Measurements from ENCODE around the gene SLC7A5. TPM values are rescaled to one million over a fixed set of nuclear protein-coding genes. Genes with fewer than 3 reads are reported as not detected.

SLC7A5 gene
- total RNA-seq, 2 experiments from 2014 or later, result 140 to 283 TPM

DNA sequence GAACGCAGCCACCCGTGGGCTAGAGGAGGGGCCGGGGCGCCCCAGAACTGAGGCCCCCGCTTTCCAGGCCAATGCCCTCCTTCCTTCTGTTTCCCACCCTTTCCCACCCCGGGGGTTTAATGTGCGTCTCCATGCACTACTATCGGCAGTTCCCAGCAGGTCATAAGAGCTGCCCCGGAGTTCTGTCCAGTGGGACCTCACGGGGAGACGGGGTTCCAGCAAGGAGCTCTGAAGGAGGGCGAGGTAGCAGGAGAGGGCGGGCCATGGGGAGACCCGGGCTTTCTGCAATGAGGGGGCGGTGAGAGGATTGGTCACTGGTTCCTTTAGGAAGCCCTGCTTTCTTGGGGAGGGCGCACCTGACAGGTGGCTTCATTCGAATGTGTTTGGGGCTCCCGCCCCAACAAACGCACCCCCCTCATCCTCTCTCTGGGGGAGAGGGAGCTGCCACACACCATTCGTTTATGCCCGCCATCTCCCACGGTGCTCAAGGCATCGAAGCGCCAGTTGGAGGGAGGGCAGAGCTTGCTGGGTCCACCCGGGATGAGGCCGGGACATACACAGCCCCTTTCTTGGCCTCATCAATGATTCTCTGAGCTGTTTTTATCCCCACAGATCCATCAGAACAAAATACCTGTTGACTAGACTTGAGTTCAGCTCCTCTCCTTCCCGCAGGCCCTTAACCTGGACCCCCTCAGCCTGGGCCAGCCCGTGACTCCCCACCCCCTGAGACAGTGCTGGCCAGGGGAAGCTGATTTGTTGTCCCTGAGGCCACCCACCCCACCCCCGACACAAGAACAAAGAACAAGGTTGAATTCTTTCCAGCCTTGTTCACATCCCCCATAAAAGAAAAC lies 44.1 kb downstream of the SLC7A5 start:
- peaks cover 52% of the 10 kb centered on the region for H3K4me1 ChIP-seq (ENCODE audit: insufficient read depth, low read length, poor library complexity, severe bottlenecking)
- ChIA-PET POLR2A (interaction anchor here (0.6 kb wide), 1 partner anchor 34 kb away, joined by 3 read pairs; no protein-coding TSS in a partner anchor), CTCF (ENCODE audit: unreplicated experiment) (no interaction called here)
- 0 out of 2 replicates have a peak, but pooled peaks cover 7% of the 10 kb centered on the region for H4K20me1 ChIP-seq (ENCODE audit: insufficient read depth, low read length)
- TF ChIP-seq EZH2phosphoT487 (IDR thresholded peaks at IDR 0.05; ENCODE audit: borderline replicate concordance, low read depth, low read length), result no peak
- TF ChIP-seq, protein P1, sequence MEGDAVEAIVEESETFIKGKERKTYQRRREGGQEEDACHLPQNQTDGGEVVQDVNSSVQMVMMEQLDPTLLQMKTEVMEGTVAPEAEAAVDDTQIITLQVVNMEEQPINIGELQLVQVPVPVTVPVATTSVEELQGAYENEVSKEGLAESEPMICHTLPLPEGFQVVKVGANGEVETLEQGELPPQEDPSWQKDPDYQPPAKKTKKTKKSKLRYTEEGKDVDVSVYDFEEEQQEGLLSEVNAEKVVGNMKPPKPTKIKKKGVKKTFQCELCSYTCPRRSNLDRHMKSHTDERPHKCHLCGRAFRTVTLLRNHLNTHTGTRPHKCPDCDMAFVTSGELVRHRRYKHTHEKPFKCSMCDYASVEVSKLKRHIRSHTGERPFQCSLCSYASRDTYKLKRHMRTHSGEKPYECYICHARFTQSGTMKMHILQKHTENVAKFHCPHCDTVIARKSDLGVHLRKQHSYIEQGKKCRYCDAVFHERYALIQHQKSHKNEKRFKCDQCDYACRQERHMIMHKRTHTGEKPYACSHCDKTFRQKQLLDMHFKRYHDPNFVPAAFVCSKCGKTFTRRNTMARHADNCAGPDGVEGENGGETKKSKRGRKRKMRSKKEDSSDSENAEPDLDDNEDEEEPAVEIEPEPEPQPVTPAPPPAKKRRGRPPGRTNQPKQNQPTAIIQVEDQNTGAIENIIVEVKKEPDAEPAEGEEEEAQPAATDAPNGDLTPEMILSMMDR (conservative IDR thresholded peaks at IDR 0.05; ENCODE audit: low read length), result no peak
- H3K36me3 ChIP-seq (ENCODE audit: insufficient read depth, low read length), result peaks cover 18% of the 10 kb centered on the region
- H3K4me2 ChIP-seq (ENCODE audit: low read length), result no peak overlapping the region
- H3K9me3 ChIP-seq (ENCODE audit: low read length), result no peaks in the 10 kb centered on the region
- BruUV-seq (replicated peaks), result no TSS peak
- no peaks in the 10 kb centered on the region for H3K79me2 ChIP-seq (ENCODE audit: insufficient read depth, low read depth, low read length)
- no peaks in the 10 kb centered on the region for H3K9me2 ChIP-seq (ENCODE audit: insufficient read depth, low read length)
- H2AFZ ChIP-seq (ENCODE audit: low read length), result no peak overlapping the region
- H3K4me3 ChIP-seq (ENCODE audit: low read depth, low read length, poor library complexity, severe bottlenecking), result no peak overlapping the region
- no peak for DNase-seq (ENCODE audit: low spot score)
- intact Hi-C loops (cut with micrococcal nuclease; ENCODE audit: unreplicated experiment), result no loop called here
- H3K27ac ChIP-seq (ENCODE audit: low read depth, low read length, poor library complexity, severe bottlenecking), result no peak overlapping the region

DNA sequence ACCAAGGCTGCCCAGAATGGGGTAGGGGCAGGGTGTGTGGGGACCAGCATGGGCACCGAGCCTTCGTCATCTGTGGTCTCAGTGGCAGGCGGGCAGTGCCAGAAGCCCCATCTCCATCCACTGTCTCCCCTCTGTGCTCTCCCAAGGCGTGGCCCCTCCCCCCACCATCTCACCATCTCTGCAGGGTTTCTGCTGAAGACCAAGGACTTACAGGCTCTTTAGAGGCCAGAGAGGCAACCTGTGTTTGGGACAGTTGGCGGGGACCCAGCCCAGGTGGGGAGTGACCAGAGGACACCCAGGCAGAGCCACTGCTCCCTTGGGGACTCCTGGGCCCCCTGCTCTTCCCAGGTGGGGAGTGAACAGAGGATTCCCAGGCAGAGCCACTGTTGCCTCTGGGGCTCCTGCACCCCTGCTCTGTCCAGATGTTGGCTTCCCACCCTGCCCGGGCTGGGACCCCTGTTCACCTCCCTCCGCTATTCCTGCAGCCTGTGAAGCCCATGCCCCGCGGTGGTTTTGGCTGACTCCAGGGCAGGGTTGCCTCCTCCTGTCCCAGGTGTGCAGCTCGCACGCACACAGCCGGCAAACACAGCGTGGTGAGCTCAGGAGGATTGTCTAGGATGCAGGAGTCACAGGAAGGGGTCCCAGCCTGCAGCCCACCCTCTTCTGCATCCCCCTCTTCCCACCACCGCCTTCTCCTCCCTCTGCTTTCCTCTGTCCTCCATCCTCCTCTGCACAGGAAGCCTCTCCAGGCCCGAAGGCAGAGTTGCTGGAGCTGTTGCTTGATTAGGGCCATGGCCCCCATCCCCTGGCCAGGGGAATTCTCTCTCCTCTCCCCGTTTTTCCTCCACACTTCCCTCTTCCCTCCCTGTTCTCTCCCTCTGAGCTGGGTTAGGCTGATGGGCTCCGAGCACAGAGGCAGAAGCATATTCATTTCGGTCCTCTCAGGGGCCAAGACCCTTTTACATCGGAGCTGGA lies 45.0 kb downstream of the SLC7A5 start:
- TF ChIP-seq EZH2phosphoT487 (IDR thresholded peaks at IDR 0.05; ENCODE audit: borderline replicate concordance, low read depth, low read length), result no peak
- TF ChIP-seq, protein P1 (conservative IDR thresholded peaks at IDR 0.05; ENCODE audit: low read length), result no peak
- Histone ChIP-seq H3K79me2 (ENCODE audit: insufficient read depth, low read depth, low read length) (no peaks in the 10 kb centered on the region), H3K4me3 (ENCODE audit: low read depth, low read length, poor library complexity, severe bottlenecking) (no peak overlapping the region), H3K9me2 (ENCODE audit: insufficient read depth, low read length) (no peaks in the 10 kb centered on the region), H3K36me3 (ENCODE audit: insufficient read depth, low read length) (peaks cover 9% of the 10 kb centered on the region; the same call in 1 of the 2 replicates), H4K20me1 (ENCODE audit: insufficient read depth, low read length) (0 out of 2 replicates have a peak, but pooled peaks cover 2% of the 10 kb centered on the region), H3K4me2 (ENCODE audit: low read length) (no peak overlapping the region), H3K27ac (ENCODE audit: low read depth, low read length, poor library complexity, severe bottlenecking) (no peak overlapping the region), H2AFZ (ENCODE audit: low read length) (no peak overlapping the region), H3K4me1 (ENCODE audit: insufficient read depth, low read length, poor library complexity, severe bottlenecking) (peaks cover 43% of the 10 kb centered on the region), H3K9me3 (ENCODE audit: low read length) (no peaks in the 10 kb centered on the region)
- no TSS peak for BruUV-seq (replicated peaks)
- ChIA-PET POLR2A (no interaction called here), CTCF (ENCODE audit: unreplicated experiment) (no interaction called here)
- intact Hi-C loops (cut with micrococcal nuclease; ENCODE audit: unreplicated experiment), result no loop called here
- no peak for DNase-seq (ENCODE audit: low spot score)
